ENCODE measurements around the gene LIMK1.
"Not testable (repeated sequence)": the region's sequence is repeated elsewhere in the genome, so short reads cannot be mapped to it uniquely, and the experiment has no call there.

LIMK1 gene

DNA sequence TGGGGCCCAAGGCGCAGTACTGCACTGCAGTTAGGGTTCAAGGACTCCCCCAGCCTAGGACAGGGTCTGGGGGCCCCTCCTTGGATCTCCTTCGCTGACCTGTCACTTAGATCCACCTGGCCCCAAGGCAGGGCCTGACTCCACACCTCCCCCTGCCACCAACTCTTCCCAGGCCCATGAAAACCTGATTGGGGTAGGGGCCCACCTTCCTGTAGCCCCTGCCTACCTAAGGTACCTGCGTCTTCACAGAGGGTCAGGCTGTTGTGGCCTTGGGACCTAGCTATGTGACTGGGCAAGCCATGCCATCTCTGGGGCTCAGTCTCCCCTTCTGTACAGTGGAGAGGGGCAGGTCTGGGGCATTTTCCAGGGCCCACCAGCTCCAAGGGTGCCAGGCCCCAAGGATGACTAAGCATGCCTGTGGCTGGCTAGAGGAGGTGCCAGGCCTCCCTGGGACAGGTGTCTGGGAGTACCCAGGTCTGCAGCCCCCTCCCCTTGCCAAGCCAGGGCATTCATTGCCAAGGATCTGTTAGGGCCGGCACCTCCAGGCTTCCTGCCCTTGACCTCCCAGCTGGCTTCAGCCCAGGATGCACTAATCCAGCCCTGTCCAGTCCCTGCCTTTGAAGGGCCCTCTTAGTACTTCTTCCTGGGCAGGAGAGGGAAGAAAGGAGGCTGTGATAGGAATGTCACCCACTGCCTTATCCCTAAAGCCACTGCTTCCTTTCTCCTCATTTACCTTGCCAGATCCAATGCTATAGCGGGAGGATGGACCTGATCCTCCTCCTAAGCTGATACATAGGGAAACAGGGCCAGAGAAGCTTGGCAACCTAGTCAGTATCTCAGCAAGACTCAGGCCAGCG is 1.3 kb downstream of the LIMK1 start:
- no peak for DNase-seq

DNA sequence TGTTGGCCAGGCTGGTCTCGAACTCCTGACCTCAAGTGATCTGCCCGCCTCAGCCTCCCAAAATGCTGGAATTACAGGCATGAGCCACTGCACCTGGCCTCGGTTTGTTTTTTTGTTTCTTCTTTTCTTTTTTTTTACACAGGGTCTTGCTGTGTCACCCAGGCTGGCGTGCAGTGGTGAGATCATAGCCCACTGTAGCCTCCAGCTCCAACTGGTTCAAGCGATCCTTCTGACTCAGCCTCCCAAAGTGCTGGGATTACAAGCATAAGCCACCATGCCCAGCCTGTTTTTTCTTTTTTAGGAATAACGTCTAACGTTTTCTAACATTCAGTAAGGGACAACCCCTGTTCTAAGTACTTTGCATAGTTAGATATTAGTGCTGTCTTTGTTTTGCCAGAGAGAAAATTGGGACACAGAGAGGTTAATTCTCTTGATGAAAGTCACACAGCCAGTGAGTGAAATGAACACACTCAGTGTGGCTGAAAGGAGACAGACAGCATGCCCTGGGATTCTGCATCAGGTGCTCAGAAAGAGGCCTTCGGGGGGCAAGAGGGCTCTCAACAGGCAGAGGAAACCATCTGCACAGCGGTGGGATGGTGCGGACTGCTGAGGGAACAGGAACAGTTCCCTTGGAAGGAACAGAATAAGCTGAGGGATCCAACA is 4.3 kb downstream of the LIMK1 start:
- no peak for DNase-seq

- DNase-seq = peak; percentile 77
These were observed 8.8 kb downstream of the LIMK1 start for GRCh38 chr7:74092321-74092963.

- no peak for DNase-seq
These were observed 9.4 kb downstream of the LIMK1 start for GRCh38 chr7:74092964-74093471.

DNA sequence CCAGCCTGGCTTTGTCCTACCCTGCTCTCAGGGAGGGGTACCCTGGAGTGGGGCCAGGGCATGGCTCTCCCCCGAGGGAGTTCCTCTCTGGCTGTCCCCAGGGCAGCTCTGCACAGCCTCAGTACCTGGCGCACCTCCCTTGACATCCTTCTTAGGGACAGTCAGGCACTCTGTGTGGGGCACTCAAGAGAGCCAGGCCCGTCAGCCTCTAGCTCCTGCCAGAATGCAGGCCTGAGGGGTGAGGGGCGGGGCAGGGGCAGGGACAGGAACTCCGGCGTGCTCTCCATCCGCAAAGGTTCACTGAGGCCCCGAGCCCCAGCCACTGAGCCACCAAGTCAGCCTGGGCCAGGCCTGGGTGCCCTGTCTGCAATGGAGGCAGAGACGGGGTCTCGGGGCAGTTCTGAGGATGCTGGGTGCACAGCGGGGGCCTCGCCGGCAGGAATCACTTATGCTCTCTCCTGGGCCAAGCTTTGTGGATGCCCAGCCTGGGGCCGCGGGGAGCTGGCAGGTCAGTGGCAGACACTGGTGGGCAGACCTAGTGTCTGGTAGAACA is 10.1 kb downstream of the LIMK1 start:
- no peak for DNase-seq

- DNase-seq = peak; percentile 95
These were observed 10.9 kb downstream of the LIMK1 start for GRCh38 chr7:74094224-74095101.

DNA sequence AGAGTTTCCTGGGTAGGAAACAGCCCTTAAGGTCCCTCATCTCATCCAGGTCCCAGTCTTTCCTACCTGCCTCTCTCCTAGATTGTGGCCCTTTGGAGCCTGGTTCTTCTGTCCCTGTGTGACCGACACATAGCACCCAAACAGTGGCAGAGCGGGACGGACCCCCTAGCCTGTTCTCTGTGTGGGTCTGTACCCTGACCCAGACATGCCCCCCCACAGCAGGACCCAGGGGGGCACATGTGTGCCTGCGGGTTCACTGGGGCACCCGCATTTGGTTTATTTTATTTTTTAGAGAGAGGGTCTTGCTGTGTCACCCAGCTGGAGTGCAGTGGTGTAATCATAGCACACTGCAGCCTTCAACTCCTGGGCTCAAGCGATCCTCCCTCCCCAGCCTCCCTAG is 11.5 kb downstream of the LIMK1 start:
- no peak for DNase-seq

DNA sequence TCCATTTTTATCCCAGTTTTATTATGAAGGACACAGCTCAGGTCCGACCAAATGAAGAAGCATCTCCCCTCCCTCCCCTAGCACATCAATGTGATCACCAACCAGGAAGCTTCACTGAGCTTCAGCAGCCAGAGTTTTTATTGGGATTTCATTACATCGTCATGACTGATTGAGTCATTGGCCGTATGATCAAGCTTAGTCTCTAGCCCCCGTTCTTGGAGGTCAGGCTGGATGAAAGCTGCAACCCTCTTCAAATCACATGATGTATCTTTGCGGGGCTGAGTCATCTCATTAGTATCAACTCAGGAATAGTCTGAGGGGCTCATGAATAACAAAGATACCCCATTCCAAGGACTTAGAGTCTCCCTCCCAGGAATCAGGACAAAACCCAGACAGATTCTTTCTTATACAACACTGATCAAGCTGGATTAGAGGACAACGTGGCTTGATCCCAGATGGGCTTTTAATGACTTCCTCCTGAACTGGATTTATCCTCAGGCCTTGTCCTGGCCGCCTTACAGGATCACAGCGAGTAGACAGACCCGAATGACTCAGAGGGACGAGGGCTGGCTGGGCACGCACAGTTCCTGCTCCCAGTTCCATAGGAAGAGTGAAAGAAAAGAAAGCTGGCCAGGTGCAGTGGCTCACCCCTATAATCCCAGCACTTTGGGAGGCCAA is 14.5 kb downstream of the LIMK1 start:
- DNase-seq = peak; percentile 85

DNA sequence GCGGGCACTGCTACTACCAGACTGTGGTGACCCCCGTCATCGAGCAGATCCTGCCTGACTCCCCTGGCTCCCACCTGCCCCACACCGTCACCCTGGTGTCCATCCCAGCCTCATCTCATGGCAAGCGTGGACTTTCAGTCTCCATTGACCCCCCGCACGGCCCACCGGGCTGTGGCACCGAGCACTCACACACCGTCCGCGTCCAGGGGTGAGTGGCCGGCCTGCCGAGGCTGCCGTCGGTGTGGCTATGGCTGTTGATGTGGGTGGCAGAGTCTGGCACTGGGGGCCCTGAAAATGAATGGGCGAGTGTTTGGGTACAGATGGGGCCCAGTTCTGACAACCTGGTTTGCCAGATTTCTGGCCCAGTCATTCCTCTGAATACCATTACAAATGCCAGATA is 15.4 kb downstream of the LIMK1 start:
- no peak for DNase-seq

DNA sequence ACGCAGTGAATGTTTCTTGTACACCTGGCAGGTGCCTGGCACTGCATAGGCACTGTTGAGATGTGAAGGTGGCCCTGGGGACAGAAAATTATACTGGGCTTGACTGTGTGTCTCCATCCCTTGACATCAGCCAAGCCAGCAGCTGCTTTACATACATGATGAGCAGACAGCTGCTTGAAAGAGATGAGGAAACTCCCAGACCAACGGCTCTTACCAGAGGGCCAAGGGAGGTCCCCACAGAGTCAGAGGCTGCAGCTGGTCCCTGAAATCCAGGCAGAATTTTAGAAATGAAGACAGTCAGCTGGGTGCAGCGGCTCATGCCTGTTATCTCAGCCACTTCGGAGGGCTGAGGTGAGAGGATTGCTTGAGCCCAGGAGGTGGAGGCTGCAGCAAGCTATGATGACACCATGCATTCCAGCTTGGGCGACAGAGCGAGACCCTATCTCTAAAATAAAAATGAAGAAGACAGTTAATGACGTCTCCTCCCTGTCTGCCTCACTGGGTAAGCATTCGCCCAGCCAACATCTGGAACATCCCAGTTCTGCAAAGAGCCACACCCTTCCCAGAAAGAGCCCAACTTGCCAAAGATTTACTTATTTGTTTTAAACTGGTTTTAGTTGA is 17.6 kb downstream of the LIMK1 start:
- peak; percentile 52 for DNase-seq

DNA sequence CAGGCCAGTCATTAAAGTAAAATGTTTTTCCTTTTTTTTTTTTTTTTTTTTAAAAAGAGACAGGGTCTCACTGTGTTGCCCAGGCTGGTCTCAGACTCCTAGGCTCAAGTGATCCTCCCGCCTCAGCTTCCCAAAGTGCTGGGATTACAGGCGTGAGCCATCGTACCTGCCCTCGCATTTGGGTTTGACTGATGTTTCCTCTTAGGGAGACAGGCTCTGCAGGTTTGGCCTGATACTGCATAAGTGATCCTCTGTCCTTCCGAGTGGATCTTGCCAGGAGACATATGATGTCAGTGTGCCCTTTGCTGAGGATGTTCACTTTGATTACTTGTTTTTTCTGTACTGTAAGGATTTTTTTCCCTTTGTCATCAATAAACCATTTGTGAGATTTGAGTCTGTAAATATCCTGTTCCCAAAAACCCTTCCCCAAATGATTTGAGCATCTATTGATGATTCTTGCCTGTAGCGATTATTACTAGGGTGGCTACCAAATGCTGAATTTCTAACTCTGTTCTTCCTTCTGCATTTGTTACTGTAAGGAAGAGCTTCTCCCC is 19.7 kb downstream of the LIMK1 start:
- peak; percentile 64 for DNase-seq

- peak; percentile 90 for DNase-seq
These were observed 21.1 kb downstream of the LIMK1 start for GRCh38 chr7:74104702-74105101.

DNA sequence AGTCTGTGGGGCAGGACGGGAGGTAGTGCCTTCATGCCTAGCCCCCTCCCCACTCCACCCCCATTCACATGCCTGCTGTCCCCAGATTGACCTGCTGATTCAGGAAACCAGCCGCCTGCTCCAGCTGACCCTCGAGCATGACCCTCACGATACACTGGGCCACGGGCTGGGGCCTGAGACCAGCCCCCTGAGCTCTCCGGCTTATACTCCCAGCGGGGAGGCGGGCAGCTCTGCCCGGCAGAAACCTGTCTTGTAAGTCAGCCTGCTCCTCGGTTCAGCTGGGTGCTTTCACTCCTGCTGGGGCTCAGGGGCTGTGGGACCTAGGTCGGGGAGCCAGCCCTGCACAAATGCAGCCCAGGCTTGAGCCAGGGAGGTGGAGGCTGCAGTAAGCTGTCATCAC is 22.4 kb downstream of the LIMK1 start:
- no peak for DNase-seq

DNA sequence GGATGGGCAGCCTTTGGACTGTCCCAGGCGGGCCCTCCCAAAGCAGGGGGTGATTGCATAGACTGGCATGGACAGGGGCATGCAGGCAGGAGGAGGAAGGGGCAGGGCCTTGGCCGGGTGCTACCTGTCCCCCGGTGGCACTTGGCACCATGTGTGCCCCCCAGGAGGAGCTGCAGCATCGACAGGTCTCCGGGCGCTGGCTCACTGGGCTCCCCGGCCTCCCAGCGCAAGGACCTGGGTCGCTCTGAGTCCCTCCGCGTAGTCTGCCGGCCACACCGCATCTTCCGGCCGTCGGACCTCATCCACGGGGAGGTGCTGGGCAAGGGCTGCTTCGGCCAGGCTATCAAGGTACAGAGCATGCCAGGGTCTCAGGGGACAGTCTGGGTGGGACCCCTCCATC is 23.2 kb downstream of the LIMK1 start:
- no peak for DNase-seq

DNA sequence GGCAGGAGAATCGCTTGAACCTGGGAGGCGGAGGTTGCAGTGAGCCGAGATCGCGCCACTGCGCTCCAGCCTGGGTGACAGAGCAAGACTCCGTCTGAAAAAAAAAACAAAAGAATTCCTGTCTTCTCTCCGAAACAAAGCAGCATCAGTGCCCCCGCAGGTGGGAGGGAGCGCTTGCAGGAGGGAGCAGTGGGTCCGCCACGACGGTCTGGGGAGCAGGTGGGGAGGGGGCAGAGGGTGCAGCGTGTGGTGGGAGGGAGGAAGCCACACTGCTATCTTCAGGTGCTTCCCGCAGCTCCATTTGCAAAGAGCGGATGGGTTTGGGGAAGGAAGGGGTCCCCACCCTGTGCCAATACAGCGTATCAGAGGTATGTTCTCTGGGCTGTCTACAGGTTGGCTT is 31.7 kb downstream of the LIMK1 start:
- DNase-seq = no peak

- no peak for DNase-seq
These were observed 32.8 kb downstream of the LIMK1 start for GRCh38 chr7:74116356-74116755.

DNA sequence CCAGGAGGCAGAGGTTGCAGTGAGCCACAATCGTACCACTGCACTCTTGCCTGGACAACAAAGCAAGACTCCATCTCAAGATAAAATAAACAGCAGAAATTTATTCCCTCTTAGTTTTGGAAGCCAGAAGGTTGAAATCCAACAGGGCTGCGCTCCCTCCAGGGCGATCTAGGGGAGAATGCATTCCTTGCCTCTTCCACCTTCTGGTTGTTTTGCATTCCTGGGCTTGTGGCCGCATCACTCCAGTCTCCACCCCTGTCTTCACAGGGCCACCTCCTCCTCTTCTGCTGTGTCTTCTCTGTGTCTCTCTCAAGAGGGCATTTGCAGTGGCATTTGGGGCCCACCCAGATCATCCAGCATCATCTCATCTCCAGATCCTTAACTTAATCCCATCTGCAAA is 36.2 kb downstream of the LIMK1 start:
- no peak for DNase-seq

- no peak for DNase-seq
These were observed 38.0 kb downstream of the LIMK1 start for GRCh38 chr7:74121401-74122249.

GRCh38 chr7:74123892-74124291 is 40.3 kb downstream of the LIMK1 start:
- DNase-seq = not testable (repeated sequence)

All from islet precursor cell (in vitro differentiated cells).